ENCODE measurements around the gene IARS1. TPM values are rescaled to one million over a fixed set of nuclear protein-coding genes. Genes with fewer than 3 reads are reported as not detected.

Gene IARS1
- total and polyA plus RNA-seq, 2 of the 13 experiments (the other 11 are each of a cell fraction or from before 2014, with no cell fraction given), result 55.9 to 185 TPM

- no peaks in the 10 kb centered on the region for H3K9me3 ChIP-seq (ENCODE audit: low read length)
- FAIRE-seq, result no peak
- peak overlapping the region; percentile 85 for H3K27ac ChIP-seq (ENCODE audit: extremely low read length, insufficient read depth, low read length)
- in situ Hi-C loops (cut with HindIII; ENCODE audit: extremely low pct_ligation_motif_present, low pct_unique_long_range_greater_than_20kb) (no loop called here), intact Hi-C loops (cut with micrococcal nuclease; ENCODE audit: unreplicated experiment) (loop anchor here (2.0 kb wide), 1 partner anchor 342 kb away; no protein-coding TSS in a partner anchor)
- no peaks in the 10 kb centered on the region; a peak in 1 of 5 replicates for H3K27me3 ChIP-seq (ENCODE audit: control insufficient read depth in 1 of 2, insufficient read depth in 2 of 2, low read length in 2 of 2)
- peaks cover 52% of the 10 kb centered on the region for H3K79me2 ChIP-seq (ENCODE audit: insufficient read depth, low read length)
- under 1% methylated on average over 5 of the region's 5 CpGs for WGBS (ENCODE audit: low lambda C conversion rate)
- peaks cover 36% of the 10 kb centered on the region for H3K4me1 ChIP-seq (ENCODE audit: insufficient read depth, low read length)
- CTCF ChIA-PET (ENCODE audit: low intra/inter-chr PET ratio, low total read pairs), result no interaction called here
- H3K36me3 ChIP-seq (replicated peaks in 1 of 2; ENCODE audit: control insufficient read depth in 1 of 2, insufficient read depth in 2 of 2, low read length in 2 of 2), result peaks cover 3 to 41% of the 10 kb centered on the region in 2 experiments; a peak in 4 of 5 replicates
- BruUV-seq (replicated peaks), result TSS peak; percentile 68
- no peak for DNase-seq (ENCODE audit: low spot score)
- POLR2A ChIA-PET, result no interaction called here
- H3K9ac ChIP-seq (ENCODE audit: insufficient read depth, low read depth, low read length), result peak overlapping the region; percentile 93
- TF ChIP-seq KLF9 (CRISPR knock-in tag; IDR thresholded peaks at IDR 0.05; ENCODE audit: low read depth), result no peak
- no peak for TF ChIP-seq CHD2 (IDR thresholded peaks at IDR 0.05; ENCODE audit: low read depth, low read length)
- no peak for TF ChIP-seq KDM1A (CRISPR knock-in tag; IDR thresholded peaks at IDR 0.05)
- TF ChIP-seq, protein P1, sequence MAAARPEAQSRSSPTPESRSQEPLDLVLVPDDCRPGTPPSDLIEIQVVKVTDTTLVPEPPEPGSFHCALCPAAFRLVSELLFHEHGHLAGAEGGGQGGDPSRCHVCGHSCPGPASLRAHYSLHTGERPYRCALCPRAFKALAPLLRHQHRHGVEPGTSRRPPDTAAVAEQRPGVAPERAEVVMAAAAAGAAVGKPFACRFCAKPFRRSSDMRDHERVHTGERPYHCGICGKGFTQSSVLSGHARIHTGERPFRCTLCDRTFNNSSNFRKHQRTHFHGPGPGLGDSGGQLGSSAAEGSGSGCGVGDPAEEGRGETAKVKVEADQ (CRISPR knock-in tag; IDR thresholded peaks at IDR 0.05; ENCODE audit: borderline replicate concordance), result no peak
- TF ChIP-seq ZFP90 (CRISPR knock-in tag; IDR thresholded peaks at IDR 0.05; ENCODE audit: borderline replicate concordance), result no peak
- TF ChIP-seq AKAP8 (CRISPR knock-in tag; IDR thresholded peaks at IDR 0.05), result no peak
- peak overlapping the region; percentile 78 to 92 (median 82) for H3K4me3 ChIP-seq (replicated peaks in 1 of 3; ENCODE audit: insufficient read depth in 1 of 3, low read depth in 2 of 3, low read length in 3 of 3)
- H2AFZ ChIP-seq (ENCODE audit: low read length), result no peak overlapping the region
- peaks cover 31% of the 10 kb centered on the region for H4K20me1 ChIP-seq (ENCODE audit: insufficient read depth, low read length)
- H3K4me2 ChIP-seq (ENCODE audit: low read depth, low read length), result peak overlapping the region; percentile 99
- ATAC-seq, result no peak
These were observed 482 bp downstream of the IARS1 start for GRCh38 chr9:92293075-92293354.

GRCh38 chr9:92292338-92293074 lies 991 bp downstream of the IARS1 start:
- no TSS peak for BruUV-seq (replicated peaks)
- DNase-seq (ENCODE audit: low spot score) (peak; percentile 18), FAIRE-seq (no peak), ATAC-seq (peak; percentile 12; the same call in 2 of the 3 replicates)
- Histone ChIP-seq H3K36me3 (replicated peaks in 1 of 2; ENCODE audit: control insufficient read depth in 1 of 2, insufficient read depth in 2 of 2, low read length in 2 of 2) (peaks cover 2 to 41% of the 10 kb centered on the region in 2 experiments; a peak in 4 of 5 replicates), H3K27me3 (ENCODE audit: control insufficient read depth in 1 of 2, insufficient read depth in 2 of 2, low read length in 2 of 2) (no peaks in the 10 kb centered on the region; a peak in 1 of 5 replicates), H3K9ac (ENCODE audit: insufficient read depth, low read depth, low read length) (peak overlapping the region; percentile 93), H4K20me1 (ENCODE audit: insufficient read depth, low read length) (peaks cover 31% of the 10 kb centered on the region), H3K9me3 (ENCODE audit: low read length) (no peaks in the 10 kb centered on the region), H3K27ac (ENCODE audit: extremely low read length, insufficient read depth, low read length) (peak overlapping the region; percentile 85), H3K79me2 (ENCODE audit: insufficient read depth, low read length) (peaks cover 54% of the 10 kb centered on the region), H3K4me3 (replicated peaks in 1 of 3; ENCODE audit: insufficient read depth in 1 of 3, low read depth in 2 of 3, low read length in 3 of 3) (peak overlapping the region; percentile 78 to 92 (median 82)), H2AFZ (ENCODE audit: low read length) (no peak overlapping the region), H3K4me2 (ENCODE audit: low read depth, low read length) (peak overlapping the region; percentile 99), H3K4me1 (ENCODE audit: insufficient read depth, low read length) (peaks cover 36% of the 10 kb centered on the region)
- ChIA-PET POLR2A (interaction anchor here (1.0 to 1.1 kb wide), 2 partner anchors 23 to 25 kb away, joined by 3 to 5 read pairs; no protein-coding TSS in a partner anchor), CTCF (ENCODE audit: low intra/inter-chr PET ratio, low total read pairs) (no interaction called here)
- intact Hi-C loops (cut with micrococcal nuclease; ENCODE audit: unreplicated experiment), result loop anchor here (2.0 kb wide), 1 partner anchor 342 kb away; no protein-coding TSS in a partner anchor
- in situ Hi-C loops (cut with HindIII; ENCODE audit: extremely low pct_ligation_motif_present, low pct_unique_long_range_greater_than_20kb), result no loop called here
- 27% methylated on average over 7 of the region's 8 CpGs for WGBS (ENCODE audit: low lambda C conversion rate)
- TF ChIP-seq XRCC5 (optimal IDR thresholded peaks at IDR 0.05; ENCODE audit: low read length) (no peak), POLR2A (IDR thresholded peaks at IDR 0.05; ENCODE audit: insufficient read depth in 1 of 2, low read depth in 2 of 2, low read length in 2 of 2) (peak in 1 of 2 experiments; percentile 49; a peak in 1 of 4 replicates), JDP2 (CRISPR knock-in tag; IDR thresholded peaks at IDR 0.05; ENCODE audit: borderline replicate concordance) (no peak), PITX1 (CRISPR knock-in tag; IDR thresholded peaks at IDR 0.05) (0 out of 2 replicates have a peak, but pooled peaks have one; percentile 30), ZNF7 (CRISPR knock-in tag; IDR thresholded peaks at IDR 0.05) (no peak), SPEN (CRISPR knock-in tag; IDR thresholded peaks at IDR 0.05; ENCODE audit: low read depth) (no peak), CSRNP2 (CRISPR knock-in tag; conservative IDR thresholded peaks at IDR 0.05; ENCODE audit: low read depth) (no peak), DDIT3 (CRISPR knock-in tag; IDR thresholded peaks at IDR 0.05) (no peak), MYPOP (CRISPR knock-in tag; IDR thresholded peaks at IDR 0.05) (peak; percentile 33; the same call in 1 of the 2 replicates)
